OCI-LY7 (cell line): Measurements from ENCODE around the gene DOCK1. TPM values are rescaled to one million over a fixed set of nuclear protein-coding genes. Genes with fewer than 3 reads are reported as not detected.
"Not testable (repeated sequence)": the region's sequence is repeated elsewhere in the genome, so short reads cannot be mapped to it uniquely, and the experiment has no call there.

Experiments
- BruUV-seq: library from RNA; stranded (reverse); fragments of 400-500 nt; replicated peaks from 2 replicates; lab custom pipeline; 2021; lab: Mats Ljungman, UMichigan
- CTCF ChIA-PET: fragments of 300-600 bp; sonication (Branson Sonifier 250); formaldehyde crosslinking; loops from one replicate; lab custom pipeline; 2022; ENCODE audit warnings: antibody characterized with exemption; ENCODE audit not compliant: unreplicated experiment; lab: Charles Lee
- POLR2A ChIA-PET: fragments of 300-600 bp; sonication (Branson Sonifier 250); formaldehyde crosslinking; loops from one replicate; lab custom pipeline; 2022; ENCODE audit warnings: antibody characterized with exemption; lab: Charles Lee
- DNase-seq: peaks from one replicate; pipeline ENCODE4 v3.0.0-alpha.2; 2015; ENCODE audit warnings: low spot score
- H2AFZ ChIP-seq: fragments of 200-600 bp; sonication (generic), shearing (Covaris generic); 2 replicates; pipeline ENCODE4 v1.6.1; 2014; ENCODE audit warnings: mild to moderate bottlenecking, antibody characterized with exemption, low read length, moderate library complexity
- H3K27ac ChIP-seq: fragments of 200-600 bp; sonication (generic); 2 replicates; pipeline ENCODE4 v1.5.1; 2014; ENCODE audit warnings: mixed run types, low read depth, mild to moderate bottlenecking, moderate library complexity, low read length, inconsistent platforms; ENCODE audit not compliant: poor library complexity, severe bottlenecking
- H3K36me3 ChIP-seq: fragments of 200-600 bp; sonication (generic); 2 replicates; pipeline ENCODE4 v1.6.1; 2014; ENCODE audit warnings: mild to moderate bottlenecking, antibody characterized with exemption, low read length, moderate library complexity, mixed read lengths; ENCODE audit not compliant: insufficient read depth
- H3K4me1 ChIP-seq: fragments of 200-600 bp; sonication (generic); 2 replicates; pipeline ENCODE4 v1.5.1; 2014; ENCODE audit warnings: mild to moderate bottlenecking, low read length; ENCODE audit not compliant: insufficient read depth, poor library complexity, severe bottlenecking
- H3K4me2 ChIP-seq: fragments of 200-600 bp; sonication (generic); 2 replicates; pipeline ENCODE4 v1.6.1; 2014; ENCODE audit warnings: mild to moderate bottlenecking, low read length
- H3K4me3 ChIP-seq: fragments of 200-600 bp; sonication (generic); 2 replicates; pipeline ENCODE4 v1.5.1; 2014; ENCODE audit warnings: mild to moderate bottlenecking, low read depth, low read length; ENCODE audit not compliant: poor library complexity, severe bottlenecking
- H3K79me2 ChIP-seq: fragments of 200-600 bp; sonication (generic); 2 replicates; pipeline ENCODE4 v1.6.1; 2016; ENCODE audit warnings: low read depth, mild to moderate bottlenecking, low read length, moderate library complexity, mixed read lengths; ENCODE audit not compliant: insufficient read depth
- H3K9me2 ChIP-seq: fragments of 200-600 bp; sonication (generic); 2 replicates; pipeline ENCODE4 v1.6.1; 2016; ENCODE audit warnings: mild to moderate bottlenecking, low read length, mixed read lengths; ENCODE audit not compliant: insufficient read depth
- H3K9me3 ChIP-seq: fragments of 200-600 bp; sonication (generic); 2 replicates; pipeline ENCODE4 v1.6.1; 2014; ENCODE audit warnings: mild to moderate bottlenecking, mixed run types, low read length, mixed read lengths
- H4K20me1 ChIP-seq: fragments of 200-600 bp; sonication (generic); 2 replicates; pipeline ENCODE4 v1.6.1; 2014; ENCODE audit warnings: mild to moderate bottlenecking, antibody characterized with exemption, low read length, moderate library complexity, mixed read lengths; ENCODE audit not compliant: insufficient read depth
- CTCF ChIP-seq: fragments of 200-600 bp; sonication (generic); conservative IDR thresholded peaks from 2 replicates; pipeline ENCODE4 v1.5.1; 2014; ENCODE audit warnings: mild to moderate bottlenecking, antibody characterized with exemption, low read length, moderate library complexity, mixed read lengths
- EZH2phosphoT487 ChIP-seq: fragments of 200-600 bp; sonication (generic); IDR thresholded peaks from 2 replicates; pipeline ENCODE4 v1.6.1; 2018; ENCODE audit warnings: low read depth, borderline replicate concordance, mild to moderate bottlenecking, mixed run types, antibody characterized with exemption, low read length, moderate library complexity, mixed read lengths
- intact Hi-C: fragments of 100-400 bp; cut with micrococcal nuclease; formaldehyde crosslinking; loops from one replicate; pipeline ENCODE4 v1.10.0; 2022; ENCODE audit not compliant: unreplicated experiment
- total RNA-seq, 2 experiments: library from RNA; depleted of rRNA in 1 of 2; stranded (reverse); fragments of >200 nt in 1 of 2; shearing (Covaris generic) in 1 of 2; gene quantifications; 2 replicates each; pipeline ENCODE4 v1.2.3, GENCODE V29; 2014 to 2022

The DOCK1 gene
- total RNA-seq, 2 experiments from 2014 or later = not detected

DNA sequence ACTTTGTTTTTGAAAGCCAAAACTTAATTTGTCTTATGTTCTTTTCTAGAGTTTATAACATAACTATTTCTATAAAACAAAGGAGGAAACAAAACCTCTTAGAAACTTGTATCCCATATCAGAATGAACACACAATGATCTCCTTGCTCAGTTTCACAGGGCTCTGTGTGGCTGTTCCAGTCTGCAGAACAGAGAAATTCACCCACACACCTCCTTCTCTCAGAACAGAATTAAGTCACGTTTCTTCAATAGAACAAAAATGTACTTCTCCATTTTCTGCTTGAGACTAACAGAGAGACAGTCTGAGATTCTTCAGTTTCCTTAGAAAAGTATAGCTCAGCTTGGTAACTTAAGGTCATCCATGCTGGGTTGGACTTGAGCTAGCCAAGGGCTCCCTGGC, 15.8 kb upstream of the DOCK1 start:
- no peak for TF ChIP-seq EZH2phosphoT487
- TF ChIP-seq CTCF = no peak
- 0 out of 2 replicates have a peak, but pooled peaks cover 5% of the 10 kb centered on the region for H3K9me3 ChIP-seq
- H3K9me2 ChIP-seq = no peaks in the 10 kb centered on the region
- POLR2A ChIA-PET = interaction anchor here (0.7 kb wide), 1 partner anchor 837 kb away, joined by 3 read pairs; no protein-coding TSS in a partner anchor
- no peaks in the 10 kb centered on the region for H3K79me2 ChIP-seq
- intact Hi-C loops = no loop called here
- no peaks in the 10 kb centered on the region for H4K20me1 ChIP-seq
- DNase-seq = no peak
- no TSS peak for BruUV-seq
- no peaks in the 10 kb centered on the region for H3K4me1 ChIP-seq
- H2AFZ ChIP-seq = no peak overlapping the region
- no peaks in the 10 kb centered on the region for H3K36me3 ChIP-seq
- no peak overlapping the region for H3K4me3 ChIP-seq
- no peak overlapping the region for H3K4me2 ChIP-seq
- no peak overlapping the region for H3K27ac ChIP-seq
- CTCF ChIA-PET = no interaction called here

DNA sequence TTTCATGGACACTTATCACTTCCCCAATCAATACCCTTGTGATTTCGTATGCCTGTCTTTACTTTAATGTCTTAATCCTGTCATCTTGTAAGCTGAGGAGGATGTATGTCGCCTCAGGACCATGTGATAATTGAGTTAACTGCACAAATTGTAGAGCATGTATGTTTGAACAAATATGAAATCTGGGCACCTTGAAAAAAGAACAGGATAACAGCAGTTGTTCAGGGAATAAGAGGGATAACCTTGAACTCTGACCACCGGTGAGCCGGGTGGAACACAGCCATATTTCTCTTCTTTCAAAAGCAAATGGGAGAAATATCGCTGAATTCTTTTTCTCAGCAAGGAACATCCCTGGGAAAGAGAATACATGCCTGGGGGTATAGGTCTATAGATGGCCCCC, 14.4 kb upstream of the DOCK1 start:
- not testable (repeated sequence) for BruUV-seq

DNA sequence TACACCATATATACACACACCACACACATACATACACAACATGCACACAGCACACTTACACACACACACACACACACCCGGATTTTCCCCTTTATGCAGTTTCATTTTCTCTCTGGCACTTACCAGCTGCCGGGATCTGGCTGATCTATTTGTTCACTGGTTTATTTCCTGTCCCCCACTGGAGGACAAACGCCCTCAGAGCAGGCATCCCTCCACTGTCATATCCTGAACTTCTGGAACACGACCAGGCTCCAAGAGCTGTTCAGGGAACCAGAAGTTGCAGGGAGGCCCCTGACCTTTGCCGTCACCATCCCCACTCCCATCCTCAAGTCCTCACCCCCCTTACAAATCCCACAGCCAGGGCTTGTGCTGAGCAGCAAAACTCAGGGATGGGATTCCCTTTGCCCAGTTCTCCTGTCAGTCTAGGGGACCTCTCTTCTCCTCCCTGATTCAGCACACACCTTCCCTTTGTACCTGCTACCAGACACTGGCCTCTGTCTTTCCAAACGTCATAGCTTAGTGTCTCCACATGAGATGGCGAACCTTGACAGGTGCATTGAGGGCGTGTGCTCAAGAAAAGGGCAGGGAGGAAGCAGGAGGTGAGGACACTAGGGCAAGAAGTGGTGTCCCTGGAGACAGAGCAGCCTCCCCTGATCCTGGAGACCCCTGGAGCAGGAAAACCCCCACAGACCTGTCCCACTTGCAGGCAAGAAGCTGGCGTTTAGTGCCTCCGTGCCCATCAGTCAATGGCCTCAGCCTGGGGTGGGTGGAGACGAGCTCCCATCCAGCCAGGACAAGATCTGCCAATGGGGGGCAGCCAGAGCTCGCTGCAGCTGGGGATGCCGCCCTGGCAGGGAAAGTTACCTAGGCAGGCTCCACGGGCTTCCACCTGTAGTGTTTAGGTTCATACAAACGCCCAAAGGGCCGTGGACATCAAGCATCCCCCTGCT, 12.7 kb upstream of the DOCK1 start:
- CTCF ChIA-PET = no interaction called here

More for the DNA sequence above, 14.4 kb upstream of the DOCK1 start:
- H3K27ac ChIP-seq, H3K4me2 ChIP-seq, H3K4me1 ChIP-seq, POLR2A ChIA-PET, H3K4me3 ChIP-seq, H4K20me1 ChIP-seq, CTCF ChIA-PET, H3K9me2 ChIP-seq, intact Hi-C loops, H3K36me3 ChIP-seq, DNase-seq, H3K9me3 ChIP-seq, H3K79me2 ChIP-seq, H2AFZ ChIP-seq: not testable (repeated sequence)

More for the DNA sequence above, 12.7 kb upstream of the DOCK1 start:
- Histone ChIP-seq H3K27ac (no peak overlapping the region), H3K4me1 (no peaks in the 10 kb centered on the region), H2AFZ (no peak overlapping the region), H4K20me1 (no peaks in the 10 kb centered on the region), H3K9me2 (no peaks in the 10 kb centered on the region), H3K36me3 (no peaks in the 10 kb centered on the region), H3K79me2 (no peaks in the 10 kb centered on the region), H3K4me3 (no peak overlapping the region), H3K4me2 (no peak overlapping the region), H3K9me3 (0 out of 2 replicates have a peak, but pooled peaks cover 5% of the 10 kb centered on the region)
- DNase-seq = no peak
- POLR2A ChIA-PET = interaction anchor here (0.5 kb wide), 1 partner anchor 1715 kb away, joined by 3 read pairs; no protein-coding TSS in a partner anchor
- TF ChIP-seq EZH2phosphoT487 (no peak), CTCF (no peak)
- no TSS peak for BruUV-seq
- intact Hi-C loops = no loop called here
